Fibroblast of lung (primary cell): Measurements from ENCODE around the gene LCA5L. TPM values are rescaled to one million over a fixed set of nuclear protein-coding genes. Genes with fewer than 3 reads are reported as not detected.
"Not testable (repeated sequence)": the region's sequence is repeated elsewhere in the genome, so short reads cannot be mapped to it uniquely, and the experiment has no call there.

ENCODE experiments used
- DNase-seq, 2 donors: peaks; one replicate each; pipeline versions ENCODE4 v3.0.0 to v3.0.0-alpha.2; 2010; ENCODE audit warnings: low read depth in 2 of 2
- H2AFZ ChIP-seq: 2 replicates; pipeline ENCODE4 v1.5.1; 2012; ENCODE audit warnings: low read length, control low read depth, inconsistent platforms
- H3K27ac ChIP-seq: 2 replicates; pipeline ENCODE4 v1.5.1; 2011; ENCODE audit warnings: low read length, control low read depth; ENCODE audit not compliant: insufficient read depth
- H3K27me3 ChIP-seq: 2 replicates; pipeline ENCODE4 v1.5.1; 2011; ENCODE audit warnings: mild to moderate bottlenecking, low read length; ENCODE audit not compliant: control insufficient read depth, insufficient read depth
- H3K36me3 ChIP-seq: 2 replicates; pipeline ENCODE4 v1.5.1; 2011; ENCODE audit warnings: low read length; ENCODE audit not compliant: control insufficient read depth, insufficient read depth
- H3K4me1 ChIP-seq: 2 replicates; pipeline ENCODE4 v1.5.1; 2011; ENCODE audit warnings: low read length; ENCODE audit not compliant: control insufficient read depth, insufficient read depth; ENCODE audit errors: extremely low read depth
- H3K4me2 ChIP-seq: 2 replicates; pipeline ENCODE4 v1.5.1; 2011; ENCODE audit warnings: low read length, control low read depth; ENCODE audit not compliant: insufficient read depth; ENCODE audit errors: extremely low read depth
- H3K4me3 ChIP-seq, 4 experiments: fragments of 200-600 bp in 1 of 4; sonication (generic) in 1 of 4; replicated peaks in 1 of 4; 2 replicates each; pipeline ENCODE4 v1.5.1; 2011 to 2016; ENCODE audit warnings: low read length in 4 of 4, low read depth in 3 of 4, mild to moderate bottlenecking in 3 of 4, control low read depth in 2 of 4, inconsistent platforms in 1 of 4, mixed read lengths in 1 of 4; ENCODE audit not compliant: insufficient read depth in 1 of 4; ENCODE audit errors: control extremely low read depth in 1 of 4
- H3K79me2 ChIP-seq: 2 replicates; pipeline ENCODE4 v1.5.1; 2012; ENCODE audit warnings: mild to moderate bottlenecking, low read length, inconsistent platforms; ENCODE audit not compliant: control insufficient read depth, insufficient read depth
- H3K9ac ChIP-seq: 2 replicates; pipeline ENCODE4 v1.5.1; 2011; ENCODE audit warnings: mild to moderate bottlenecking, low read length, control low read depth; ENCODE audit not compliant: insufficient read depth
- H3K9me3 ChIP-seq: 2 replicates; pipeline ENCODE4 v1.5.1; 2012; ENCODE audit warnings: low read depth, low read length; ENCODE audit not compliant: control insufficient read depth, insufficient read depth
- H4K20me1 ChIP-seq: 2 replicates; pipeline ENCODE4 v1.5.1; 2011; ENCODE audit warnings: low read length; ENCODE audit not compliant: control insufficient read depth, insufficient read depth; ENCODE audit errors: extremely low read depth
- EZH2 ChIP-seq: IDR thresholded peaks from 2 replicates; pipeline ENCODE4 v1.5.1; 2012; ENCODE audit warnings: low read length, control low read depth, mild to moderate bottlenecking; ENCODE audit errors: missing control alignments
- polyA plus RNA-seq, 2 donors: library from polyadenylated mRNA; depleted of rRNA in 1 of 2; stranded (reverse) in 1 of 2; unstranded in 1 of 2; fragments of >200 nt; gene quantifications; 2 replicates each; pipeline ENCODE4 v1.2.1, GENCODE V29; 2011 to 2012; ENCODE audit warnings: missing spikeins in 1 of 2
- total RNA-seq: library from RNA; depleted of rRNA; stranded (reverse); fragments of >200 nt; gene quantifications from 2 replicates; pipeline ENCODE4 v1.2.1, GENCODE V29; 2014
- TF ChIP-seq, protein P1 (sequence below), 2 donors: IDR thresholded peaks in 1 of 2; conservative IDR thresholded peaks in 1 of 2; 1 replicate in 1 of 2; 2 replicates in 1 of 2; pipeline ENCODE4 v1.5.1; 2011 to 2012; ENCODE audit warnings: low read length in 2 of 2, control low read depth in 1 of 2, inconsistent platforms in 1 of 2, low read depth in 1 of 2, mild to moderate bottlenecking in 1 of 2

The LCA5L gene
- total and polyA plus RNA-seq, 2 donors (not counting 1 experiment from before 2014, with no cell fraction given) = 0.66 to 1.0 TPM

DNA sequence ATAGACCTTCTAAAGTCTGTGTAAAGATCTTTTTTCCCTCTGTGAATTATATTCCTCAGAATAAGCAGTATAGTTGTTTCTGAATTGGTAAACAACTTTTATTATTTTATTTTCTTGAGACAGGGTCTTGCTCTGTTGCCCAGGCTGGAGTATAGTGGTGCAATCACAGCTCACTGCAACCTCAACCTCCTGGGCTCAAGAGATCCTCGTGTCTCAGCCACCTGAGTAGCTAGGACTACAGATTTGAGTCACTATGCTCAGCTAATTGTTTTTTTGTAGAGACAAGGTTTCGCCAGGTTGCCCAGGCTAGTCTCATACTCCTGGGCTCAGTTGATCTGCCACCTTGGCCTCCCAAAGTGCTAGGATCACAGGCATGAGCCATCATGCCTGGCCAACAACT lies 70.1 kb downstream of the LCA5L start:
- Histone ChIP-seq H3K27ac (no peak overlapping the region), H3K9ac (no peak overlapping the region), H3K4me3 (no peak overlapping the region), H3K9me3 (no peaks in the 10 kb centered on the region), H3K79me2 (no peaks in the 10 kb centered on the region), H4K20me1 (no peaks in the 10 kb centered on the region), H3K4me2 (no peak overlapping the region), H3K4me1 (no peaks in the 10 kb centered on the region), H3K36me3 (no peaks in the 10 kb centered on the region), H2AFZ (no peak overlapping the region), H3K27me3 (peaks cover 4% of the 10 kb centered on the region)
- DNase-seq = no peak
- TF ChIP-seq, protein P1, sequence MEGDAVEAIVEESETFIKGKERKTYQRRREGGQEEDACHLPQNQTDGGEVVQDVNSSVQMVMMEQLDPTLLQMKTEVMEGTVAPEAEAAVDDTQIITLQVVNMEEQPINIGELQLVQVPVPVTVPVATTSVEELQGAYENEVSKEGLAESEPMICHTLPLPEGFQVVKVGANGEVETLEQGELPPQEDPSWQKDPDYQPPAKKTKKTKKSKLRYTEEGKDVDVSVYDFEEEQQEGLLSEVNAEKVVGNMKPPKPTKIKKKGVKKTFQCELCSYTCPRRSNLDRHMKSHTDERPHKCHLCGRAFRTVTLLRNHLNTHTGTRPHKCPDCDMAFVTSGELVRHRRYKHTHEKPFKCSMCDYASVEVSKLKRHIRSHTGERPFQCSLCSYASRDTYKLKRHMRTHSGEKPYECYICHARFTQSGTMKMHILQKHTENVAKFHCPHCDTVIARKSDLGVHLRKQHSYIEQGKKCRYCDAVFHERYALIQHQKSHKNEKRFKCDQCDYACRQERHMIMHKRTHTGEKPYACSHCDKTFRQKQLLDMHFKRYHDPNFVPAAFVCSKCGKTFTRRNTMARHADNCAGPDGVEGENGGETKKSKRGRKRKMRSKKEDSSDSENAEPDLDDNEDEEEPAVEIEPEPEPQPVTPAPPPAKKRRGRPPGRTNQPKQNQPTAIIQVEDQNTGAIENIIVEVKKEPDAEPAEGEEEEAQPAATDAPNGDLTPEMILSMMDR (conservative IDR thresholded peaks at IDR 0.05 in 1 of 2, IDR thresholded peaks at IDR 0.05 in 1 of 2; ENCODE audit: low read depth in 1 of 2, low read length in 2 of 2) = no peak
- no peak for TF ChIP-seq EZH2

GRCh38 chr21:39374046-39374445 lies 71.5 kb downstream of the LCA5L start:
- no peak overlapping the region for H3K9ac ChIP-seq
- H3K36me3 ChIP-seq = no peaks in the 10 kb centered on the region
- H3K4me2 ChIP-seq = no peak overlapping the region
- H2AFZ ChIP-seq = no peak overlapping the region
- TF ChIP-seq, protein P1 (conservative IDR thresholded peaks at IDR 0.05 in 1 of 2, IDR thresholded peaks at IDR 0.05 in 1 of 2; ENCODE audit: low read depth in 1 of 2, low read length in 2 of 2) = no peak
- TF ChIP-seq EZH2 = no peak
- no peaks in the 10 kb centered on the region for H4K20me1 ChIP-seq
- no peak overlapping the region for H3K4me3 ChIP-seq
- no peaks in the 10 kb centered on the region for H3K79me2 ChIP-seq
- peaks cover 4% of the 10 kb centered on the region for H3K27me3 ChIP-seq
- no peak for DNase-seq
- no peaks in the 10 kb centered on the region for H3K4me1 ChIP-seq
- no peaks in the 10 kb centered on the region for H3K9me3 ChIP-seq
- no peak overlapping the region for H3K27ac ChIP-seq

- DNase-seq = peak; percentile 34 to 36
- H3K4me3 ChIP-seq = no peak overlapping the region
- H3K9ac ChIP-seq = no peak overlapping the region
- no peaks in the 10 kb centered on the region for H3K36me3 ChIP-seq
- no peaks in the 10 kb centered on the region for H3K4me1 ChIP-seq
- H2AFZ ChIP-seq = no peak overlapping the region
- TF ChIP-seq, protein P1 (conservative IDR thresholded peaks at IDR 0.05 in 1 of 2, IDR thresholded peaks at IDR 0.05 in 1 of 2; ENCODE audit: low read depth in 1 of 2, low read length in 2 of 2) = peak; percentile 19 to 21
- no peak for TF ChIP-seq EZH2
- no peak overlapping the region for H3K4me2 ChIP-seq
- peaks cover 4% of the 10 kb centered on the region for H3K27me3 ChIP-seq
- H3K79me2 ChIP-seq = no peaks in the 10 kb centered on the region
- H3K9me3 ChIP-seq = no peaks in the 10 kb centered on the region
- H3K27ac ChIP-seq = no peak overlapping the region
- H4K20me1 ChIP-seq = no peaks in the 10 kb centered on the region
Measured at GRCh38 chr21:39373634-39374033, 71.9 kb downstream of the LCA5L start.

- H3K4me2 ChIP-seq, DNase-seq, H2AFZ ChIP-seq, H4K20me1 ChIP-seq, H3K9ac ChIP-seq, H3K4me1 ChIP-seq, H3K27me3 ChIP-seq, H3K9me3 ChIP-seq, H3K79me2 ChIP-seq, H3K27ac ChIP-seq, H3K36me3 ChIP-seq, H3K4me3 ChIP-seq: not testable (repeated sequence)
Measured at GRCh38 chr21:39369896-39370288, 75.7 kb downstream of the LCA5L start.
